Measurements from ENCODE around the gene APOBEC3F.
"Not testable (repeated sequence)": the region's sequence is repeated elsewhere in the genome, so short reads cannot be mapped to it uniquely, and the experiment has no call there.

Gene APOBEC3F

DNA sequence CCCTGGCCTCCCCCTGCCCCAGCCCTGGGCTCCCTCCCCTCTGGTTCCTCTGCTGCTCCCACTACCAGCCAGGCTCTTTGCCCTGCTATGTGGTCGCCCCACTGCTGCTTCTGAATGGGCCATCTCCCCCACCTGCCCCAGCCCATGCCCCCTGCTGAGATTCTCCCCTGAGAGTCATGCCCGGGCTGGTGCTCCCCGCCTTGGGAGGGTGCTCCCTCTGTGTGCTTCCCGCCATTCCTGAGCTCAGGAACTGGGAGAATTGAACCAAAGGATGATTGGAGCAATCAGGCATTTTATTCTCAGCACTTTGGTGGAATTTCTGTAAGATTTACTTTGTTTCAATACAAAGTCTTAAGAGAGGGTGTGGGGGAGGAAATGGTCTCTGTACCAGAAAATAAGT is 12.9 kb upstream of the APOBEC3F start:
- no peaks in the 10 kb centered on the region for H3K79me2 ChIP-seq (ENCODE audit: insufficient read depth, low read length)
- H4K20me1 ChIP-seq (ENCODE audit: insufficient read depth, low read length), result no peaks in the 10 kb centered on the region
- H3K4me3 ChIP-seq (ENCODE audit: low read depth in 1 of 2, low read length in 2 of 2), result no peak overlapping the region
- ATAC-seq (ENCODE audit: insufficient read depth, low read depth) (0 out of 3 replicates have a peak, but pooled peaks have one; percentile 24), DNase-seq (no peak)
- no peak overlapping the region for H3K27ac ChIP-seq (ENCODE audit: low read length)
- H2AFZ ChIP-seq (ENCODE audit: low read depth, low read length), result no peak overlapping the region
- no peak overlapping the region for H3K9ac ChIP-seq (ENCODE audit: low read depth, low read length)
- H3K9me3 ChIP-seq (ENCODE audit: insufficient read depth, low read length, severe bottlenecking), result no peaks in the 10 kb centered on the region
- H3K4me1 ChIP-seq (ENCODE audit: insufficient read depth, low read length), result no peaks in the 10 kb centered on the region
- H3K4me2 ChIP-seq (ENCODE audit: insufficient read depth, low read length), result no peak overlapping the region
- H3K27me3 ChIP-seq (ENCODE audit: insufficient read depth, low read length, poor library complexity), result no peaks in the 10 kb centered on the region
- H3K36me3 ChIP-seq (ENCODE audit: insufficient read depth, low read length), result peaks cover 16% of the 10 kb centered on the region; the same call in 1 of the 2 replicates
- TF ChIP-seq CTCF (IDR thresholded peaks at IDR 0.05; ENCODE audit: borderline replicate concordance, extremely low read depth, low read length, poor library complexity, severe bottlenecking) (no peak), EZH2 (IDR thresholded peaks at IDR 0.05; ENCODE audit: borderline replicate concordance, low read depth, low read length, severe bottlenecking) (no peak)

- TF ChIP-seq EZH2 (IDR thresholded peaks at IDR 0.05; ENCODE audit: borderline replicate concordance, low read depth, low read length, severe bottlenecking) (no peak), CTCF (IDR thresholded peaks at IDR 0.05; ENCODE audit: borderline replicate concordance, extremely low read depth, low read length, poor library complexity, severe bottlenecking) (no peak)
- DNase-seq (no peak), ATAC-seq (ENCODE audit: insufficient read depth, low read depth) (no peak)
- Histone ChIP-seq H3K9me3 (ENCODE audit: insufficient read depth, low read length, severe bottlenecking) (no peaks in the 10 kb centered on the region), H3K27me3 (ENCODE audit: insufficient read depth, low read length, poor library complexity) (no peaks in the 10 kb centered on the region), H3K4me3 (ENCODE audit: low read depth in 1 of 2, low read length in 2 of 2) (no peak overlapping the region), H3K27ac (ENCODE audit: low read length) (no peak overlapping the region), H3K36me3 (ENCODE audit: insufficient read depth, low read length) (peaks cover 16% of the 10 kb centered on the region; the same call in 1 of the 2 replicates), H3K4me2 (ENCODE audit: insufficient read depth, low read length) (no peak overlapping the region), H3K79me2 (ENCODE audit: insufficient read depth, low read length) (no peaks in the 10 kb centered on the region), H3K4me1 (ENCODE audit: insufficient read depth, low read length) (no peaks in the 10 kb centered on the region), H3K9ac (ENCODE audit: low read depth, low read length) (no peak overlapping the region), H4K20me1 (ENCODE audit: insufficient read depth, low read length) (no peaks in the 10 kb centered on the region), H2AFZ (ENCODE audit: low read depth, low read length) (no peak overlapping the region)
Measured at GRCh38 chr22:39028281-39028680, 12.4 kb upstream of the APOBEC3F start.

DNA sequence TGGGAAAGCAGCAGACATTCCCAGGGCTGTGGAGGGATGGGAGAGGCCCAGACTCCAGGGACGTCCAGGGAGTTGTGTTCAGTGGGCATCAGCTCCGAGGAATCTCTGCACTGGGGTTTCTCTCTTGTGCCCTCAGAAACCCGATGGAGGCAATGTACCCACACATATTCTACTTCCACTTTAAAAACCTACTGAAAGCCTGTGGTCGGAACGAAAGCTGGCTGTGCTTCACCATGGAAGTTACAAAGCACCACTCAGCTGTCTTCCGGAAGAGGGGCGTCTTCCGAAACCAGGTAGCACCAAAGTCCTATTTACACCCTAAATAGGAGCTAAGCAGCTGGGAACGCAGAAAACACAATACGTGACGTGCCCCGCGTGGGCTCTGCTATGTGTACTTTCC is 11.4 kb upstream of the APOBEC3F start:
- H3K27me3 ChIP-seq (ENCODE audit: insufficient read depth, low read length, poor library complexity), result no peaks in the 10 kb centered on the region
- no peak for TF ChIP-seq CTCF (IDR thresholded peaks at IDR 0.05; ENCODE audit: borderline replicate concordance, extremely low read depth, low read length, poor library complexity, severe bottlenecking)
- no peak for TF ChIP-seq EZH2 (IDR thresholded peaks at IDR 0.05; ENCODE audit: borderline replicate concordance, low read depth, low read length, severe bottlenecking)
- no peak overlapping the region for H3K9ac ChIP-seq (ENCODE audit: low read depth, low read length)
- no peaks in the 10 kb centered on the region for H3K79me2 ChIP-seq (ENCODE audit: insufficient read depth, low read length)
- H3K36me3 ChIP-seq (ENCODE audit: insufficient read depth, low read length), result peaks cover 9% of the 10 kb centered on the region; the same call in 1 of the 2 replicates
- no peaks in the 10 kb centered on the region for H4K20me1 ChIP-seq (ENCODE audit: insufficient read depth, low read length)
- no peak overlapping the region for H3K4me3 ChIP-seq (ENCODE audit: low read depth in 1 of 2, low read length in 2 of 2)
- ATAC-seq (ENCODE audit: insufficient read depth, low read depth) (no peak), DNase-seq (no peak)
- H3K9me3 ChIP-seq (ENCODE audit: insufficient read depth, low read length, severe bottlenecking), result no peaks in the 10 kb centered on the region
- no peak overlapping the region for H2AFZ ChIP-seq (ENCODE audit: low read depth, low read length)
- no peak overlapping the region for H3K4me2 ChIP-seq (ENCODE audit: insufficient read depth, low read length)
- no peaks in the 10 kb centered on the region for H3K4me1 ChIP-seq (ENCODE audit: insufficient read depth, low read length)
- no peak overlapping the region for H3K27ac ChIP-seq (ENCODE audit: low read length)

DNA sequence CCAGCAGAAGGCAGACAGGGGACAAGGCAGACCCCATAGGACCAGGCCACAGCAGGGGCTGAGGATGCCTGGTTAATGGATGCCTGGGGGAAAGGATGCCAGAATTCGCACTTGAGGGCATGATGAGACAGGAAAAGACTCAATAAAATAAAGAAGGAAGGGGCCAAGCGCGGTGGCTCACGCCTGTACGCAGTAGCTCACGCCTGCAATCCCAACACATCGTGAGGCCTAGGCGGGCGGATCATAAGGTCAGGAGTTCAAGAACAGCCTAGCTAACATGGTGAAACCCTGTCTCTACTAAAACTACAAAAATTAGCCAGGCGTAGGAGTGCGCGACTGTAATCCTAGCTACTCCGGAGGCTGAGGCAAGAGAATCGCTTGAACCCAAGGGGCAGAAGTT is 10.0 kb upstream of the APOBEC3F start:
- H3K4me2 ChIP-seq (ENCODE audit: insufficient read depth, low read length), result no peak overlapping the region
- no peaks in the 10 kb centered on the region for H3K36me3 ChIP-seq (ENCODE audit: insufficient read depth, low read length)
- H3K79me2 ChIP-seq (ENCODE audit: insufficient read depth, low read length), result no peaks in the 10 kb centered on the region
- H3K9ac ChIP-seq (ENCODE audit: low read depth, low read length), result no peak overlapping the region
- H3K4me3 ChIP-seq (ENCODE audit: low read depth in 1 of 2, low read length in 2 of 2), result no peak overlapping the region
- TF ChIP-seq CTCF (IDR thresholded peaks at IDR 0.05; ENCODE audit: borderline replicate concordance, extremely low read depth, low read length, poor library complexity, severe bottlenecking) (no peak), EZH2 (IDR thresholded peaks at IDR 0.05; ENCODE audit: borderline replicate concordance, low read depth, low read length, severe bottlenecking) (no peak)
- DNase-seq, result no peak
- no peaks in the 10 kb centered on the region for H4K20me1 ChIP-seq (ENCODE audit: insufficient read depth, low read length)
- H3K27ac ChIP-seq (ENCODE audit: low read length), result no peak overlapping the region
- H3K9me3 ChIP-seq (ENCODE audit: insufficient read depth, low read length, severe bottlenecking), result no peaks in the 10 kb centered on the region
- no peaks in the 10 kb centered on the region for H3K27me3 ChIP-seq (ENCODE audit: insufficient read depth, low read length, poor library complexity)
- no peak overlapping the region for H2AFZ ChIP-seq (ENCODE audit: low read depth, low read length)
- no peak for ATAC-seq (ENCODE audit: insufficient read depth, low read depth)
- H3K4me1 ChIP-seq (ENCODE audit: insufficient read depth, low read length), result no peaks in the 10 kb centered on the region

GRCh38 chr22:39031434-39032295 is 9.0 kb upstream of the APOBEC3F start:
- H3K4me1 ChIP-seq (ENCODE audit: insufficient read depth, low read length); H3K4me3 ChIP-seq (ENCODE audit: low read depth in 1 of 2, low read length in 2 of 2); DNase-seq: not testable (repeated sequence)

More at GRCh38 chr22:39031434-39032295, 9.0 kb upstream of the APOBEC3F start:
- H3K4me2 ChIP-seq (ENCODE audit: insufficient read depth, low read length); ATAC-seq (ENCODE audit: insufficient read depth, low read depth); H3K9ac ChIP-seq (ENCODE audit: low read depth, low read length); H2AFZ ChIP-seq (ENCODE audit: low read depth, low read length); H4K20me1 ChIP-seq (ENCODE audit: insufficient read depth, low read length); H3K36me3 ChIP-seq (ENCODE audit: insufficient read depth, low read length); H3K9me3 ChIP-seq (ENCODE audit: insufficient read depth, low read length, severe bottlenecking); H3K27ac ChIP-seq (ENCODE audit: low read length); H3K79me2 ChIP-seq (ENCODE audit: insufficient read depth, low read length); H3K27me3 ChIP-seq (ENCODE audit: insufficient read depth, low read length, poor library complexity): not testable (repeated sequence)
